Activated T-cell treated with anti-CD3 and anti-CD28 coated beads, Interleukin-2, amount 50 U/mL, for 4 hours (primary cell): Measurements from ENCODE around the gene DEPDC1B. TPM values are rescaled to one million over a fixed set of nuclear protein-coding genes. Genes with fewer than 3 reads are reported as not detected.
"Not testable (repeated sequence)": the region's sequence is repeated elsewhere in the genome, so short reads cannot be mapped to it uniquely, and the experiment has no call there.

Source experiments
- ATAC-seq, 2 donors: fragments of 200-7000 bp; cut with Tn5 transposase; one replicate each; pipeline ENCODE4 v1.10.0; 2021
- DNase-seq: peaks from one replicate; pipeline ENCODE4 v3.0.0-alpha.2; 2020
- H3K27me3 Mint-ChIP-seq: one replicate; pipeline ENCODE4 v1.8.0; 2021; ENCODE audit warnings: low read depth, mixed read lengths
- H3K36me3 Mint-ChIP-seq: one replicate; pipeline ENCODE4 v1.8.0; 2022; ENCODE audit warnings: mixed read lengths; ENCODE audit not compliant: insufficient read depth
- H3K4me1 Mint-ChIP-seq: one replicate; pipeline ENCODE4 v1.8.0; 2021; ENCODE audit warnings: low read depth, mixed read lengths
- H3K4me3 Mint-ChIP-seq: one replicate; pipeline ENCODE4 v1.8.0; 2021; ENCODE audit warnings: mild to moderate bottlenecking, moderate library complexity, mixed read lengths
- H3K9me3 Mint-ChIP-seq: one replicate; pipeline ENCODE4 v1.8.0; 2021; ENCODE audit warnings: mixed read lengths
- total RNA-seq, 3 donors: library from RNA; stranded (reverse); gene quantifications; one replicate each; pipeline ENCODE4 v1.2.1, GENCODE V29; 2021

The DEPDC1B gene
- total RNA-seq, 3 donors from 2014 or later: 2.4 to 4.3 (median 3.8) TPM

DNA sequence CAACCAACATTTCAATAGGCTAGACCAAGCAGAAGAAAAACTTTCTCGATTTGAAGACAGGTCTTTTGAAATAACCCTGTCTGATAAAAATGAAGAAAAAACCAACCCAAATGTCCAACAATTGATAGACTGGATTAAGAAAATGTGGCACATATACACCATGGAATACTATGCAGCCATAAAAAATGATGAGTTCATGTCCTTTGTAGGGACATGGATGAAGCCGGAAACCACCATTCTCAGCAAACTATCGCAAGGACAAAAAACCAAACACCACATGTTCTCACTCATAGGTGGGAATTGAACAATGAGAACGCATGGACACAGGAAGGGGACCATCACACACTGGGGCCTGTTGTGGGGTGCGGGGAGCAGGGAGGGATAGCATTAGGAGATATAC lies 18.0 kb downstream of the DEPDC1B start:
- ATAC-seq, H3K36me3 Mint-ChIP-seq, H3K4me1 Mint-ChIP-seq, H3K9me3 Mint-ChIP-seq, DNase-seq, H3K4me3 Mint-ChIP-seq, H3K27me3 Mint-ChIP-seq: not testable (repeated sequence)

GRCh38 chr5:60679816-60680215 lies 20.1 kb downstream of the DEPDC1B start:
- H3K36me3 Mint-ChIP-seq: no peaks in the 10 kb centered on the region
- H3K4me3 Mint-ChIP-seq: no peak overlapping the region
- ATAC-seq (no peak), DNase-seq (no peak)
- peaks cover 5% of the 10 kb centered on the region for H3K4me1 Mint-ChIP-seq
- no peaks in the 10 kb centered on the region for H3K27me3 Mint-ChIP-seq
- H3K9me3 Mint-ChIP-seq: no peaks in the 10 kb centered on the region

DNA sequence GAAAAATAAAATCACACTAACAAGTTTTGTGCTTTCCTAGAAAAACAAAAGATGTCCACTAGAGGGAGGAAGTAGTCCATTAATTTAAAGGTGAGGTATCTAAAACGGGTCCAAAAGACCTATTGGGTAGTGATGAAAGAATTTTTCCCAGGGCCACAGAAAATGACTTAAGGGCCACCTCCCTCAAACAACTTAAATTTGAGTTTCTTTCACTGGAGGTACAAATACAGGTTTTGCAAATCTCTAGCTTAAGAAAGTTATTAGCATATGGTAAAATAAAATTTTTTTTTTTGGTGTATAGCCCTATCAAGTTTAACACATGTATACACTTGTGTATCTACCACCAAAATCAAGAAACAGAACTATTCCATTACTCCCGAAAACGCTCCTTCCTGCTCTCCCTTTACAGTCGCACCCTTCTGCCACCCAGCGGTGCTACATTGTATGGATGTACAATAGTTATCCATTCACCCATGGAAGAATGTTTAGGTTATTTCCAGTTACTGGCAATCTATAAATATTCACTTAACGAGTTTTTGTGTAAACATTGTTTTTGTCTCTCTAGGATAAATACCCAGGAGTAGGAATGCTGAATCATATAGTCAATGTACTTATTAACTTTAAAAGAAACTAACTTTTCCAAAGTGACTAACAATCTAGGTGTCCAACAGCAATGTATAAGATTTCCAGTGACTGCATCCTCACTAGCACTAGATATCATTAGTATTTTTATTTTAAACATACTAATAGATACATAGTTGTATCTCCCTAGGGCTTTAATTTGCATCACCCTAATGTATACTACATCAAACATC lies 21.9 kb downstream of the DEPDC1B start:
- no peaks in the 10 kb centered on the region for H3K9me3 Mint-ChIP-seq
- H3K4me3 Mint-ChIP-seq: no peak overlapping the region
- no peaks in the 10 kb centered on the region for H3K36me3 Mint-ChIP-seq
- DNase-seq: no peak
- H3K27me3 Mint-ChIP-seq: no peaks in the 10 kb centered on the region
- H3K4me1 Mint-ChIP-seq: peaks cover 3% of the 10 kb centered on the region
- ATAC-seq: no peak

DNA sequence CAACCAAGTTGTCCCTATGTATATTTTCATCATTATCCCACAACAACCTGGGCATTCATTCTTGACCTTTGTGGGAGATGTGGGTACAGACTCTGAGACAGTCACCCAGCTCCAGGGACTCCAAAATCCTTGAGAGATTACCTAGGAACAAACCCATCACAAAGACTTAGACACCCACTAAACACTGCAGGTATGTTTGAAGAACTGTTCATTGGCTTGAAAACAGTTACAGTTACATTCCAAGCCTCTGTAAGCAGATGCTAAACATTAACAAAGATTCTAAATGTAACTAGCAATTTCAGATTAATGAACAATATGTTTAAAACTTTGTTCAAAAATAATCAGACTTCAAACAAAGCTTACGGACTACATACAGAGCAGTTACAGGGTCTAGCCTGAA lies 24.7 kb downstream of the DEPDC1B start:
- H3K9me3 Mint-ChIP-seq: no peaks in the 10 kb centered on the region

GRCh38 chr5:60674251-60675069 lies 25.5 kb downstream of the DEPDC1B start:
- ATAC-seq: no peak
- peaks cover 3% of the 10 kb centered on the region for H3K4me1 Mint-ChIP-seq
- H3K27me3 Mint-ChIP-seq: no peaks in the 10 kb centered on the region
- DNase-seq: no peak
- no peaks in the 10 kb centered on the region for H3K9me3 Mint-ChIP-seq
- H3K4me3 Mint-ChIP-seq: no peak overlapping the region
- no peaks in the 10 kb centered on the region for H3K36me3 Mint-ChIP-seq

More for the DNA sequence above, 24.7 kb downstream of the DEPDC1B start:
- H3K36me3 Mint-ChIP-seq: no peaks in the 10 kb centered on the region
- H3K4me3 Mint-ChIP-seq: no peak overlapping the region
- DNase-seq (no peak), ATAC-seq (no peak)
- peaks cover 3% of the 10 kb centered on the region for H3K4me1 Mint-ChIP-seq
- H3K27me3 Mint-ChIP-seq: no peaks in the 10 kb centered on the region

- Mint-ChIP-seq H3K27me3 (no peaks in the 10 kb centered on the region), H3K36me3 (no peaks in the 10 kb centered on the region), H3K4me3 (no peak overlapping the region), H3K4me1 (peaks cover 3% of the 10 kb centered on the region), H3K9me3 (no peaks in the 10 kb centered on the region)
- DNase-seq (no peak), ATAC-seq (no peak)
Observed at GRCh38 chr5:60673334-60673733, 26.6 kb downstream of the DEPDC1B start.

DNA sequence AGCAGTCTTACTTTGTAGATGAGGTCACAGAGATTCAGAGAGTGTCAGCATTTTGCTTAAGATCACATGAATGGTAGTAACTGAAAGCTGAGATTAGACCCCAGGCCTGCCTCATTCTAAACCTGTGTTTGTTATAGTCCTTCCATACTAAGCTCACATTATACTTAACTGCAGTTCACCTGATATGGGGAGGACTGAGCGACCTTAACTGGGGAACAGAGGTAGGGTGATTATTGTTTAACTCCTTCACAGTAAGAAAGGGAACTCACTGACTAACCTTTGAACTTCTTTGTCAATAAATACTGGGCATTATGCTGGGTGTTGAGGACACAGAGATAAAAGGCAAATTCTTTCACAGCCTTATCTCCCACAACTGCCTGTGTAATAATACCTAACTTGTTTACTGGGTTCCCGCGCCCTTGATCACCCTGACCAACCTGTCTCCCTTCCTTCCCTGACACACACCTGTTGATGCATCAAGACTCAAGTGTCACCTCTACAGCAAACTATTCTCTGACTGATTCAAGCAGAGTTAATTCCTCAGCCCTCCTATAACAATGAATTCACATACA lies 27.2 kb downstream of the DEPDC1B start:
- no peaks in the 10 kb centered on the region for H3K27me3 Mint-ChIP-seq
- no peaks in the 10 kb centered on the region for H3K36me3 Mint-ChIP-seq
- H3K4me3 Mint-ChIP-seq: no peak overlapping the region
- no peak for ATAC-seq
- H3K4me1 Mint-ChIP-seq: peaks cover 3% of the 10 kb centered on the region
- H3K9me3 Mint-ChIP-seq: no peaks in the 10 kb centered on the region
- no peak for DNase-seq

DNA sequence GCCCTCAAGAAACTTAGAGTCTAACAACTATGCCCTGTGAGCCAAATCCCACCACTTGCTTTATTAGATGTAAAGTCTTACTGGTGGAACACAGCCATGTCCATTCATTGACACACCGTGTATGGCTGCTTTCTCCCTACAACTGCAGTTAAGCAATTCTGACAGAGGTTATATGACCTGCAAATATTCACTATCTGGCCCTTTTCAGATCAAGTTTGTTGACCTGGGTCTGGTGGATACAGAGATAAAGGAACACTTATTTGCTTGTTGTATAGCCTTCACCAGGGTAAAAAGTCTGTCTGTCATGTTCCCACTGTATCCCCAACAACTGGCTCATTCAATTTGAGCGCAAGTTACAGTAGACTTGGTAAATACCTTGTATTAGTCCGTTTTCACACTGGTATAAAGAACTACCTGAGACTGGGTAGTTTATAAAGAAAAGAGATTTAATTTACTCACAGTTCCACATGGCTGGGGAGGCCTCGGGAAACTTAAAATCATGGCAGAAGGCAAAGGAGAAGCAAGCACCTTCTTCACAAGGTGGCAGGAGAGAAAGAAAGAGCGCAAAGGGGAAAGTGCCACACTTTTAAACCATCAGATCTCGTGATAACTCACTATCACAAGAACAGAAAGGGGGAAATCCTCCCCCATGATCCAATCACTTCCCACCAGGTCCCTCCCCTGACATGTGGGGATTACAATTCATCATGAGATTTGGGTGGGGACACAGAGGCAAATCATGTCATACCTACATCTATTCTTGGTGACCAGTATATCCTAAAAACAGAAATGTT lies 27.9 kb downstream of the DEPDC1B start:
- no peak for ATAC-seq
- H3K4me3 Mint-ChIP-seq: no peak overlapping the region
- H3K9me3 Mint-ChIP-seq: no peaks in the 10 kb centered on the region
- H3K36me3 Mint-ChIP-seq: no peaks in the 10 kb centered on the region
- no peaks in the 10 kb centered on the region for H3K27me3 Mint-ChIP-seq
- no peaks in the 10 kb centered on the region for H3K4me1 Mint-ChIP-seq
- DNase-seq: no peak

GRCh38 chr5:60670749-60671148 lies 29.2 kb downstream of the DEPDC1B start:
- DNase-seq: no peak
- no peak for ATAC-seq
- Mint-ChIP-seq H3K9me3 (no peaks in the 10 kb centered on the region), H3K4me1 (no peaks in the 10 kb centered on the region), H3K27me3 (no peaks in the 10 kb centered on the region), H3K4me3 (no peak overlapping the region), H3K36me3 (no peaks in the 10 kb centered on the region)

- DNase-seq: no peak
- ATAC-seq: no peak
- Mint-ChIP-seq H3K36me3 (no peaks in the 10 kb centered on the region), H3K27me3 (no peaks in the 10 kb centered on the region), H3K9me3 (no peaks in the 10 kb centered on the region), H3K4me1 (no peaks in the 10 kb centered on the region), H3K4me3 (no peak overlapping the region)
Observed at GRCh38 chr5:60668686-60669304, 31.2 kb downstream of the DEPDC1B start.

DNA sequence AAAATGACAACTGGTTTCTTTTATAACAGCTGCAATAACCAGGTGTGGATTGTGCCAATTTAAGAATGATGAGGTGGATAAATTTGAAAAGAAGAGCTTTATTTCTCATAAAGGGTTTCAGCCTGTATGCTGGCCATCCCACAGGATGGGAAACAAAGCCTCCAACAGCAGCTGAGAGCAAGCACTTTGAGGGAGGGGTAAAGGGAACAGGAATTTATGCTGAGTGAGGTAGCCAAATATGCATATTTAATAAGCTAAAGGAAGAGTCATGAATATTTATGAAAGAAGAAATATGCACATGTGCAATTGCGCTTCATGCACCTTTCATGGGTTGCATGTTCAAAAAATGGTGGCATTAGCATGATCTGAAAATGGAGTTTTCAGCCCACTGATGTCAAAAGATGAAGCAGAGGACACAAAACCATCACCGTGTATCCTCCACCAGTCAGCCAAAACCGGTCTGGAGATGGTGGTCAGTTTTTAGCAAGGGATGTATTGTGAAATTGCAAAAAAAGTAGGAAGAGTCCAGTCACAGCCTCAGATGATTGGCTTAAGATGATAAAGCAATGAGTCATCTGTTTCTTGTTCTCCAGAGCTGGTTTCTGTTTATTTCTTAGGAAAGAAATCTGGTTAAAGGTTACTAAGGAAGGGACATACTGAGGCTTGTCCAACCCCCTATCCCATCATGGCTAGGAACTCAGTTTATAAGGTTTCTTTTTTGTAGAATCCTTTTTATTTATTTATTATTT lies 47.9 kb downstream of the DEPDC1B start:
- no peaks in the 10 kb centered on the region for H3K4me1 Mint-ChIP-seq
- H3K4me3 Mint-ChIP-seq: no peak overlapping the region
- no peaks in the 10 kb centered on the region for H3K36me3 Mint-ChIP-seq
- H3K9me3 Mint-ChIP-seq: peaks cover 5% of the 10 kb centered on the region
- ATAC-seq (no peak), DNase-seq (no peak)
- H3K27me3 Mint-ChIP-seq: no peaks in the 10 kb centered on the region

DNA sequence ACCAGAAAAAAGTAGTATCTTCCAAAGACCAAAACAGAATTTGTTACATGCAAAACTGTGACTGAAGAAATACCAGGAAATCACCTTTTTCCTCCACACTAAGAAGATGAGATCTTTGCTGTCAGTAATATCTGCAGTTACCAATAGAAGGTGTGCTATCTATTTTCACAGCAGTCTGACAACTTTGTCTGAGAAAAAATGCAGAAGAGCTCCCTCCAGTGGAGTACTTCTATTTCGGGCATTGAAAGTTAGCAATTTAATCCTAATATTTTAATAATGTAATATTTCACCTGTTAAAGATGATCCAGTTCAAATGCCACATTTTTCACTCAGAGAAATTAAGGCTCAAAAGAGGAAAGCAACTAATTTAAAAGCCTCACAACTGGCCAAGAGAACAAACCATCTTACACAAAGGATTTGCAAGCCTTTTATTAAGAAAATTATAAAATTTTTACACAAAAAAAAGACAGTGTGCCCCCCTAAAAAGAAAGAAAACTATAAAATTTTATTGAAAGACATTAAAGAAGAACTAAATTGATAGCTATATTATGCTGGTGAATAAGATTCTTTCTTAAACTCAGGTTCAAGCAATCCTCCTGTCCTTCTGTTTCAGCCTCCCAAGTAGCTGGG lies 50.6 kb downstream of the DEPDC1B start:
- H3K9me3 Mint-ChIP-seq: no peaks in the 10 kb centered on the region
- H3K4me1 Mint-ChIP-seq: no peaks in the 10 kb centered on the region
- ATAC-seq: no peak
- DNase-seq: no peak
- H3K4me3 Mint-ChIP-seq: no peak overlapping the region
- no peaks in the 10 kb centered on the region for H3K27me3 Mint-ChIP-seq
- H3K36me3 Mint-ChIP-seq: no peaks in the 10 kb centered on the region

DNA sequence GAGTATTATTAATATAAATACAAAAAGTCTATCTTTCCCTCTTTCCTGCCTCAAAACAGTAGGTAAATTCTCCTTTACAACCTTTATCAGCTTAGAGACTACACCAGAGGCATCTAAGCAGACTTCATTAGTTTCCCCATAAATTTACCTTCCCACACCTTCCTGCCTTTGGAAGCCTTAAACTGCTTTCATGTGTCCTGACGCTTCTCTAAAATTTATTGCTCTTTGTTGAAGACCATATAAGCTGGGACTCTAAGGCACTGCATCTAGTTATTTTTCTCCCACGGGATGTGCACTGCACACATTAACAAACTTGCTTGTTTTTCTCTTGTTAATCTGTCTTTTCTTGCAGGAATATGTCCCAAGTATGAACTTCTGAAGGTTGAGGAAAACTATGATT lies 51.8 kb downstream of the DEPDC1B start:
- no peaks in the 10 kb centered on the region for H3K9me3 Mint-ChIP-seq
- no peak for DNase-seq
- H3K27me3 Mint-ChIP-seq: no peaks in the 10 kb centered on the region
- no peak overlapping the region for H3K4me3 Mint-ChIP-seq
- H3K36me3 Mint-ChIP-seq: no peaks in the 10 kb centered on the region
- no peak for ATAC-seq
- H3K4me1 Mint-ChIP-seq: no peaks in the 10 kb centered on the region
